Measurements from ENCODE around the gene AFAP1L1. TPM values are rescaled to one million over a fixed set of nuclear protein-coding genes. Genes with fewer than 3 reads are reported as not detected.

Gene AFAP1L1
- total and polyA plus RNA-seq, 2 of the 13 experiments (the other 11 are each of a cell fraction or from before 2014, with no cell fraction given): 0.38 to 1.0 TPM

GRCh38 chr5:149345147-149345891 lies 73.7 kb downstream of the AFAP1L1 start, which contains the start of gene GRPEL2 (continued):
- TF ChIP-seq SMC3 (IDR thresholded peaks at IDR 0.05; ENCODE audit: low read length): no peak
- no peak for TF ChIP-seq NFE2L1 (CRISPR knock-in tag; IDR thresholded peaks at IDR 0.05; ENCODE audit: borderline replicate concordance)
- TF ChIP-seq, protein P1, sequence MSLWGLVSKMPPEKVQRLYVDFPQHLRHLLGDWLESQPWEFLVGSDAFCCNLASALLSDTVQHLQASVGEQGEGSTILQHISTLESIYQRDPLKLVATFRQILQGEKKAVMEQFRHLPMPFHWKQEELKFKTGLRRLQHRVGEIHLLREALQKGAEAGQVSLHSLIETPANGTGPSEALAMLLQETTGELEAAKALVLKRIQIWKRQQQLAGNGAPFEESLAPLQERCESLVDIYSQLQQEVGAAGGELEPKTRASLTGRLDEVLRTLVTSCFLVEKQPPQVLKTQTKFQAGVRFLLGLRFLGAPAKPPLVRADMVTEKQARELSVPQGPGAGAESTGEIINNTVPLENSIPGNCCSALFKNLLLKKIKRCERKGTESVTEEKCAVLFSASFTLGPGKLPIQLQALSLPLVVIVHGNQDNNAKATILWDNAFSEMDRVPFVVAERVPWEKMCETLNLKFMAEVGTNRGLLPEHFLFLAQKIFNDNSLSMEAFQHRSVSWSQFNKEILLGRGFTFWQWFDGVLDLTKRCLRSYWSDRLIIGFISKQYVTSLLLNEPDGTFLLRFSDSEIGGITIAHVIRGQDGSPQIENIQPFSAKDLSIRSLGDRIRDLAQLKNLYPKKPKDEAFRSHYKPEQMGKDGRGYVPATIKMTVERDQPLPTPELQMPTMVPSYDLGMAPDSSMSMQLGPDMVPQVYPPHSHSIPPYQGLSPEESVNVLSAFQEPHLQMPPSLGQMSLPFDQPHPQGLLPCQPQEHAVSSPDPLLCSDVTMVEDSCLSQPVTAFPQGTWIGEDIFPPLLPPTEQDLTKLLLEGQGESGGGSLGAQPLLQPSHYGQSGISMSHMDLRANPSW (CRISPR knock-in tag; IDR thresholded peaks at IDR 0.05; ENCODE audit: borderline replicate concordance): peak; percentile 88; the same call in 1 of the 2 replicates
- TF ChIP-seq ZBTB26 (CRISPR knock-in tag; IDR thresholded peaks at IDR 0.05; ENCODE audit: borderline replicate concordance): peak; percentile 41; the same call in 1 of the 2 replicates
- peak; percentile 86 for TF ChIP-seq DMAP1 (CRISPR knock-in tag; IDR thresholded peaks at IDR 0.05)
- TF ChIP-seq, protein P2, sequence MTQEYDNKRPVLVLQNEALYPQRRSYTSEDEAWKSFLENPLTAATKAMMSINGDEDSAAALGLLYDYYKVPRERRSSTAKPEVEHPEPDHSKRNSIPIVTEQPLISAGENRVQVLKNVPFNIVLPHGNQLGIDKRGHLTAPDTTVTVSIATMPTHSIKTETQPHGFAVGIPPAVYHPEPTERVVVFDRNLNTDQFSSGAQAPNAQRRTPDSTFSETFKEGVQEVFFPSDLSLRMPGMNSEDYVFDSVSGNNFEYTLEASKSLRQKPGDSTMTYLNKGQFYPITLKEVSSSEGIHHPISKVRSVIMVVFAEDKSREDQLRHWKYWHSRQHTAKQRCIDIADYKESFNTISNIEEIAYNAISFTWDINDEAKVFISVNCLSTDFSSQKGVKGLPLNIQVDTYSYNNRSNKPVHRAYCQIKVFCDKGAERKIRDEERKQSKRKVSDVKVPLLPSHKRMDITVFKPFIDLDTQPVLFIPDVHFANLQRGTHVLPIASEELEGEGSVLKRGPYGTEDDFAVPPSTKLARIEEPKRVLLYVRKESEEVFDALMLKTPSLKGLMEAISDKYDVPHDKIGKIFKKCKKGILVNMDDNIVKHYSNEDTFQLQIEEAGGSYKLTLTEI (CRISPR knock-in tag; conservative IDR thresholded peaks at IDR 0.05): no peak
- peak; percentile 94 for TF ChIP-seq THAP11 (CRISPR knock-in tag; IDR thresholded peaks at IDR 0.05)
- TF ChIP-seq MEIS1 (CRISPR knock-in tag; IDR thresholded peaks at IDR 0.05; ENCODE audit: borderline replicate concordance): peak; percentile 53; the same call in 1 of the 2 replicates
- peak; percentile 73 for TF ChIP-seq KLF9 (CRISPR knock-in tag; IDR thresholded peaks at IDR 0.05; ENCODE audit: low read depth)
- TF ChIP-seq ZNF512 (CRISPR knock-in tag; IDR thresholded peaks at IDR 0.05): 0 out of 2 replicates have a peak, but pooled peaks have one; percentile 49
- TF ChIP-seq ZNF839 (CRISPR knock-in tag; IDR thresholded peaks at IDR 0.05; ENCODE audit: borderline replicate concordance): no peak; the same call in 1 of the 2 replicates
- TF ChIP-seq GLMP (CRISPR knock-in tag; IDR thresholded peaks at IDR 0.05; ENCODE audit: borderline replicate concordance): no peak
- TF ChIP-seq PRDM15 (CRISPR knock-in tag; IDR thresholded peaks at IDR 0.05): no peak; the same call in 1 of the 2 replicates
- no peak for TF ChIP-seq SSRP1 (CRISPR knock-in tag; IDR thresholded peaks at IDR 0.05)
- TF ChIP-seq POGZ (CRISPR knock-in tag; IDR thresholded peaks at IDR 0.05): peak; percentile 60; the same call in 1 of the 2 replicates

Measured in HepG2 (cell line).